OCI-LY7 (cell line): ENCODE measurements around the gene ABHD6. TPM values are rescaled to one million over a fixed set of nuclear protein-coding genes. Genes with fewer than 3 reads are reported as not detected.

ENCODE experiments used
- BruUV-seq: library from RNA; stranded (reverse); fragments of 400-500 nt; replicated peaks from 2 replicates; lab custom pipeline; 2021; lab: Mats Ljungman, UMichigan
- CTCF ChIA-PET: fragments of 300-600 bp; sonication (Branson Sonifier 250); formaldehyde crosslinking; loops from one replicate; lab custom pipeline; 2022; ENCODE audit warnings: antibody characterized with exemption; ENCODE audit not compliant: unreplicated experiment; lab: Charles Lee
- POLR2A ChIA-PET: fragments of 300-600 bp; sonication (Branson Sonifier 250); formaldehyde crosslinking; loops from one replicate; lab custom pipeline; 2022; ENCODE audit warnings: antibody characterized with exemption; lab: Charles Lee
- DNase-seq: peaks from one replicate; pipeline ENCODE4 v3.0.0-alpha.2; 2015; ENCODE audit warnings: low spot score
- H2AFZ ChIP-seq: fragments of 200-600 bp; sonication (generic), shearing (Covaris generic); 2 replicates; pipeline ENCODE4 v1.6.1; 2014; ENCODE audit warnings: mild to moderate bottlenecking, antibody characterized with exemption, low read length, moderate library complexity
- H3K27ac ChIP-seq: fragments of 200-600 bp; sonication (generic); 2 replicates; pipeline ENCODE4 v1.5.1; 2014; ENCODE audit warnings: mixed run types, low read depth, mild to moderate bottlenecking, moderate library complexity, low read length, inconsistent platforms; ENCODE audit not compliant: poor library complexity, severe bottlenecking
- H3K36me3 ChIP-seq: fragments of 200-600 bp; sonication (generic); 2 replicates; pipeline ENCODE4 v1.6.1; 2014; ENCODE audit warnings: mild to moderate bottlenecking, antibody characterized with exemption, low read length, moderate library complexity, mixed read lengths; ENCODE audit not compliant: insufficient read depth
- H3K4me1 ChIP-seq: fragments of 200-600 bp; sonication (generic); 2 replicates; pipeline ENCODE4 v1.5.1; 2014; ENCODE audit warnings: mild to moderate bottlenecking, low read length; ENCODE audit not compliant: insufficient read depth, poor library complexity, severe bottlenecking
- H3K4me2 ChIP-seq: fragments of 200-600 bp; sonication (generic); 2 replicates; pipeline ENCODE4 v1.6.1; 2014; ENCODE audit warnings: mild to moderate bottlenecking, low read length
- H3K4me3 ChIP-seq: fragments of 200-600 bp; sonication (generic); 2 replicates; pipeline ENCODE4 v1.5.1; 2014; ENCODE audit warnings: mild to moderate bottlenecking, low read depth, low read length; ENCODE audit not compliant: poor library complexity, severe bottlenecking
- H3K79me2 ChIP-seq: fragments of 200-600 bp; sonication (generic); 2 replicates; pipeline ENCODE4 v1.6.1; 2016; ENCODE audit warnings: low read depth, mild to moderate bottlenecking, low read length, moderate library complexity, mixed read lengths; ENCODE audit not compliant: insufficient read depth
- H3K9me2 ChIP-seq: fragments of 200-600 bp; sonication (generic); 2 replicates; pipeline ENCODE4 v1.6.1; 2016; ENCODE audit warnings: mild to moderate bottlenecking, low read length, mixed read lengths; ENCODE audit not compliant: insufficient read depth
- H3K9me3 ChIP-seq: fragments of 200-600 bp; sonication (generic); 2 replicates; pipeline ENCODE4 v1.6.1; 2014; ENCODE audit warnings: mild to moderate bottlenecking, mixed run types, low read length, mixed read lengths
- H4K20me1 ChIP-seq: fragments of 200-600 bp; sonication (generic); 2 replicates; pipeline ENCODE4 v1.6.1; 2014; ENCODE audit warnings: mild to moderate bottlenecking, antibody characterized with exemption, low read length, moderate library complexity, mixed read lengths; ENCODE audit not compliant: insufficient read depth
- CTCF ChIP-seq: fragments of 200-600 bp; sonication (generic); conservative IDR thresholded peaks from 2 replicates; pipeline ENCODE4 v1.5.1; 2014; ENCODE audit warnings: mild to moderate bottlenecking, antibody characterized with exemption, low read length, moderate library complexity, mixed read lengths
- EZH2phosphoT487 ChIP-seq: fragments of 200-600 bp; sonication (generic); IDR thresholded peaks from 2 replicates; pipeline ENCODE4 v1.6.1; 2018; ENCODE audit warnings: low read depth, borderline replicate concordance, mild to moderate bottlenecking, mixed run types, antibody characterized with exemption, low read length, moderate library complexity, mixed read lengths
- intact Hi-C: fragments of 100-400 bp; cut with micrococcal nuclease; formaldehyde crosslinking; loops from one replicate; pipeline ENCODE4 v1.10.0; 2022; ENCODE audit not compliant: unreplicated experiment
- total RNA-seq, 2 experiments: library from RNA; depleted of rRNA in 1 of 2; stranded (reverse); fragments of >200 nt in 1 of 2; shearing (Covaris generic) in 1 of 2; gene quantifications; 2 replicates each; pipeline ENCODE4 v1.2.3, GENCODE V29; 2014 to 2022

Gene ABHD6
- total RNA-seq, 2 experiments from 2014 or later = 5.8 to 10.7 TPM

- ChIA-PET CTCF (no interaction called here), POLR2A (interaction anchor here (1.3 to 1.4 kb wide), 2 partner anchors 14 to 51 kb away, joined by 3 read pairs; no protein-coding TSS in a partner anchor)
- H4K20me1 ChIP-seq = no peaks in the 10 kb centered on the region
- no peaks in the 10 kb centered on the region for H3K9me3 ChIP-seq
- intact Hi-C loops = no loop called here
- H3K27ac ChIP-seq = no peak overlapping the region
- no TSS peak for BruUV-seq
- H3K4me3 ChIP-seq = no peak overlapping the region
- no peaks in the 10 kb centered on the region for H3K36me3 ChIP-seq
- H3K9me2 ChIP-seq = no peaks in the 10 kb centered on the region
- H2AFZ ChIP-seq = no peak overlapping the region
- no peak overlapping the region for H3K4me2 ChIP-seq
- peaks cover 14% of the 10 kb centered on the region for H3K4me1 ChIP-seq
- DNase-seq = no peak
- H3K79me2 ChIP-seq = no peaks in the 10 kb centered on the region
- TF ChIP-seq EZH2phosphoT487 (no peak), CTCF (no peak)
These were observed 31.8 kb downstream of the ABHD6 start for GRCh38 chr3:58269356-58269755.

GRCh38 chr3:58270485-58270884 lies 32.9 kb downstream of the ABHD6 start:
- POLR2A ChIA-PET = interaction anchor here (0.6 to 1.4 kb wide), 6 partner anchors 15 to 1715 kb away, joined by 3 to 5 read pairs (median 3); no protein-coding TSS in a partner anchor
- no peaks in the 10 kb centered on the region for H3K79me2 ChIP-seq
- BruUV-seq = no TSS peak
- no peak for DNase-seq
- H3K4me3 ChIP-seq = no peak overlapping the region
- H3K36me3 ChIP-seq = no peaks in the 10 kb centered on the region
- intact Hi-C loops = no loop called here
- CTCF ChIA-PET = no interaction called here
- H2AFZ ChIP-seq = no peak overlapping the region
- TF ChIP-seq EZH2phosphoT487 = no peak
- no peak for TF ChIP-seq CTCF
- H3K4me2 ChIP-seq = no peak overlapping the region
- no peak overlapping the region for H3K27ac ChIP-seq
- H3K9me3 ChIP-seq = no peaks in the 10 kb centered on the region
- no peaks in the 10 kb centered on the region for H4K20me1 ChIP-seq
- H3K4me1 ChIP-seq = peaks cover 13% of the 10 kb centered on the region
- no peaks in the 10 kb centered on the region for H3K9me2 ChIP-seq

GRCh38 chr3:58271901-58272501 lies 34.4 kb downstream of the ABHD6 start:
- Histone ChIP-seq H3K4me3 (no peak overlapping the region), H3K9me3 (no peaks in the 10 kb centered on the region), H3K27ac (no peak overlapping the region), H3K36me3 (no peaks in the 10 kb centered on the region), H4K20me1 (no peaks in the 10 kb centered on the region), H3K79me2 (no peaks in the 10 kb centered on the region), H3K4me1 (no peaks in the 10 kb centered on the region), H3K9me2 (no peaks in the 10 kb centered on the region), H2AFZ (no peak overlapping the region), H3K4me2 (no peak overlapping the region)
- CTCF ChIA-PET = no interaction called here
- TF ChIP-seq EZH2phosphoT487 (no peak), CTCF (no peak)
- intact Hi-C loops = no loop called here
- BruUV-seq = no TSS peak
- POLR2A ChIA-PET = interaction anchor here (0.7 to 1.3 kb wide), 3 partner anchors 13 to 159 kb away, joined by 3 read pairs; no protein-coding TSS in a partner anchor
- no peak for DNase-seq
